ENCODE measurements around the gene NLRC5. TPM values are rescaled to one million over a fixed set of nuclear protein-coding genes. Genes with fewer than 3 reads are reported as not detected.
A peak's percentile ranks its signal among the peaks of the same experiment; 100 is the strongest.

Gene NLRC5
- total RNA-seq, 4 donors from 2014 or later: 20.6 to 189 (median 43.2) TPM

GRCh38 chr16:56950881-56951771 lies 38.2 kb upstream of the NLRC5 start:
- peak; percentile 43 for ATAC-seq (ENCODE audit: low FRiP score)
- no peak for DNase-seq (ENCODE audit: low spot score)
- TF ChIP-seq, protein P1, sequence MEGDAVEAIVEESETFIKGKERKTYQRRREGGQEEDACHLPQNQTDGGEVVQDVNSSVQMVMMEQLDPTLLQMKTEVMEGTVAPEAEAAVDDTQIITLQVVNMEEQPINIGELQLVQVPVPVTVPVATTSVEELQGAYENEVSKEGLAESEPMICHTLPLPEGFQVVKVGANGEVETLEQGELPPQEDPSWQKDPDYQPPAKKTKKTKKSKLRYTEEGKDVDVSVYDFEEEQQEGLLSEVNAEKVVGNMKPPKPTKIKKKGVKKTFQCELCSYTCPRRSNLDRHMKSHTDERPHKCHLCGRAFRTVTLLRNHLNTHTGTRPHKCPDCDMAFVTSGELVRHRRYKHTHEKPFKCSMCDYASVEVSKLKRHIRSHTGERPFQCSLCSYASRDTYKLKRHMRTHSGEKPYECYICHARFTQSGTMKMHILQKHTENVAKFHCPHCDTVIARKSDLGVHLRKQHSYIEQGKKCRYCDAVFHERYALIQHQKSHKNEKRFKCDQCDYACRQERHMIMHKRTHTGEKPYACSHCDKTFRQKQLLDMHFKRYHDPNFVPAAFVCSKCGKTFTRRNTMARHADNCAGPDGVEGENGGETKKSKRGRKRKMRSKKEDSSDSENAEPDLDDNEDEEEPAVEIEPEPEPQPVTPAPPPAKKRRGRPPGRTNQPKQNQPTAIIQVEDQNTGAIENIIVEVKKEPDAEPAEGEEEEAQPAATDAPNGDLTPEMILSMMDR (IDR thresholded peaks at IDR 0.05): no peak

DNA sequence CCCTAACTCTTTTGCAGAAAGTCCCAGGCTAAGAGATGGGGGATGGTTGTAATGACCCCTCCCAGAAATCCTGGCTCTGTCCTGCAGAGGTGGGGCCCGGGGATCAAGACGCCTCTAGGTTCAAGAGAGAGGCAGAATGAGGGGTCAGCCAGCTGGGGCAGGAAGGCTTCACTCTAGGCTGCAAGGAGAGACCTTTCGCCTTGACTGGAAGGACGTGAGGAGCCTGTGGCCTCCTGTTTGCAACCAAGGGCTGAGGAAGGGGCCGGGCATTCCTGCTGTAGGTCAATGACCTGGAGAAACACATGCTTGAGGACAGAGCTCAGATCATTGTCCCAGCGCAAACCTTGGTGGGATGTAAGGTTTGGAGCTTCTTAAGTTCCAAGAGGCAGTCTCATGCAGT lies 36.4 kb upstream of the NLRC5 start:
- TF ChIP-seq, protein P1 (IDR thresholded peaks at IDR 0.05): no peak
- DNase-seq (ENCODE audit: low spot score) (no peak), ATAC-seq (ENCODE audit: low FRiP score) (no peak)

DNA sequence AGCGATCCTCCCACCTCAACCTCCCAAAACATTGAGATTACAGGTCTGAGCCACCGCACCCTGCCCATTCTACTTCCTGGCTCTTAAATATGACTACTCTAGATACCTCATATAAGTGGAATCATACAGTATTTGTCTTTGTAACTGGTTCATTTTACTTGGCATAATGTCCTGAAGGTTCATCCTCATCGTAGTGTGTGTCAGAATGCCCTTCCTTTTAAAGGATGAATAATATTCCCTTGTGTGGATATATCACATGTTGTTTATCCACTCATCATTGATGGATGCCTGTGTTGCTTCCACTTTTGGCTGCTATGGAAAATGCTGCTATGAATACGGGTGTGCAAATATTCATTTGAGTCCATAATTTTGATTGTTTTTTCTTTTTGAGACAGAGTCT lies 33.3 kb upstream of the NLRC5 start:
- TF ChIP-seq, protein P1 (IDR thresholded peaks at IDR 0.05): no peak
- ATAC-seq (ENCODE audit: low FRiP score): no peak
- DNase-seq (ENCODE audit: low spot score): no peak

DNA sequence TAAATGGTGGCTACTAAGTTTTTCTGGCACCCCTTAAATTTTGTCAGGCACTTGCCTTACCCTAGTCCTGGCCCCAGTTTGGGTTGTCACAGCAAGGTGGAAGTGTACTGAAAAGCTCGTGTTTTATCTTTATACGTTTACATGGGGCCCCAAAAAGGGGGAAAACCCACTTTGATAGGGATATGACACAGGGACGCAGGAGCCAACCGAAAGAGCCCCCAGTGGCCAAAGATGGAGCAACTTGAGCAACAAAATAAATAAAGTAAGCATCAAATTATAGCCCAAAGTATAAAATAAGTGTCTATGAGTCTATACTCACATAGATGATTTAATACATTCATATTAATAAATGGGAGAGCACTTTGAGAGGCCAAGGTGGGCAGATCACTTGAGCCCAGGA lies 32.6 kb upstream of the NLRC5 start:
- no peak for ATAC-seq (ENCODE audit: low FRiP score)
- TF ChIP-seq, protein P1 (IDR thresholded peaks at IDR 0.05): no peak
- no peak for DNase-seq (ENCODE audit: low spot score)

GRCh38 chr16:56960681-56961281 lies 28.6 kb upstream of the NLRC5 start:
- TF ChIP-seq, protein P1 (IDR thresholded peaks at IDR 0.05): no peak
- ATAC-seq (ENCODE audit: low FRiP score): no peak
- DNase-seq (ENCODE audit: low spot score): no peak

DNA sequence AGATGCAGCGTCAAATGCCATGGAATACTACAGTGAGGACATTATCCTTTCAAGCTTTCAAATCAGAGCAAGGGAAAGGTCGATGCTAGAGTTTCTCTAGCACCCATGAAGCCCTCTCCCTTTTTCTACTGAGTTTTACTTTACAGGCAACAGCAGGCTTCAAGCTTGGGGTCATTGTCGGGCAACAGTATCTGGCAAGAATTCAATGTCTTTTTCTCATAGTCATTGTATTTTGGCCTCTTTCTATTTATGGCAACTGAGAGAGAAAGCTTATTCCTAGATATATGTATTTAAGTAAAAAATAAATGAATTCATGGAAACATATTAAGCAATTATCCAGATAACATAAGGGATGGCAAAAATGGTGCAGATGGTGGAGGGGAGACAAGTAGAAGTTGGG lies 28.0 kb upstream of the NLRC5 start:
- no peak for ATAC-seq (ENCODE audit: low FRiP score)
- TF ChIP-seq, protein P1 (IDR thresholded peaks at IDR 0.05): no peak
- DNase-seq (ENCODE audit: low spot score): no peak

Data from omental fat pad (tissue), 4 donors.